ENCODE measurements around the gene UPK1A. TPM values are rescaled to one million over a fixed set of nuclear protein-coding genes. Genes with fewer than 3 reads are reported as not detected.

The UPK1A gene
- total and polyA plus RNA-seq, 2 of the 8 experiments (the other 6 are each of a cell fraction or from before 2014, with no cell fraction given) = 0.56 to 9.9 TPM

DNA sequence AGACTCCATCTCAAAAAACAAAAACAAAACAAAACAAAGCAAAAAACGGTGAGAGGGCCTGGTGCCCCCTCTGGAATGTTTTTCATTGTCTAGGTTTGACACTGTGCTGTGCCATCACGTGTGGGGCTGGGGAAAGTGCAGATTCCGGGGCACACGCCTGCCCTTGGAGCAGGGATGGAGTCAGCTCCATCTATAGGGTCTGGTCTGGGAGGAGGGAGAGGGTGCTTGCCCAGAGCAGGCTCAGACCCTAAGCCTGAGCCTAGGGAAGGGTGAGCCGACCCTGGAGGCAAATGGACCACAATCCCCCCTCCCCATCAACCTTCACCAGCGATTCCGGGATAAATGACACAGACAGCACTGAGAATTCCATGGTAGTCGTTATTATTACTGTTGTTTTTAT, 27.1 kb downstream of the UPK1A start (continued):
- TF ChIP-seq CEBPB (IDR thresholded peaks at IDR 0.05; ENCODE audit: low read depth, low read length) = no peak

All from H1 (cell line).